Measurements from ENCODE around the gene ZBTB20.
A peak's percentile ranks its signal among the peaks of the same experiment; 100 is the strongest.

Gene ZBTB20

DNA sequence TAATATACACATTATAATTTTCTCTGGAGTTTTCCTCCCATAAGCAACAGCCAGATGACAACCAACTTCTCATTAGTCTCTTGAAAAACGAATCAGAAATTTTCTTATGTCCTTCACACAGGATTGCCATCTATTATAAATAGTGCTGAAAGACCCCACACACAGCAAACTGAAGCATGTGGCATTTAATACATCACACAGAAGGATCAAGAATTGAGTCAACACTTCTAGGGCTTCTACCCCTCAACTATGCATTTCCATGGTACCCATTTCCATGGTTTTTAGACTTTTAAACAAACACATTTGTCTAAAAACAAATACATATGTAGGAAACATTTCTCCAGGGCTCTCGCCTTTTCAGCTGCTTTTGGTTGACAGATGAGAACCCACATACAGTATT is 282.1 kb downstream of the ZBTB20 start:
- DNase-seq: no peak

DNA sequence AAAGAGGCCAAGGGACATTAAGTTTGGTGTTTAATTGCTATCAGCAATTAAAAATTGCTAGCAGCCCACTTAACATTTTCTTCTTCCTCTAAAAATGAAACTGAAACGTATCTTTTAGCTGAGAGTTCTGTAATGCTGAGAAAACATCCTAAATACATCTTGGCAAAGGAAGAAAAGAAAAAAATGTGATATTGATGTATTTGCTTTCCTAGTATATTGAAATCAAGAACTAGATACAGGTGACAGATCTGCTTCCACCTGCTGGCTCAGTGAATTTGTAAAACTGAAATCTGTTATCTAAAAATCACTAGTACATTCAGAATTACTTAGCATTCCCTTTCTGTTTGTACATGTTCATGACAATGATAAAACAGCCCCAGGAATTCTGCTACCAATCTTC is 283.2 kb downstream of the ZBTB20 start:
- DNase-seq: no peak

DNA sequence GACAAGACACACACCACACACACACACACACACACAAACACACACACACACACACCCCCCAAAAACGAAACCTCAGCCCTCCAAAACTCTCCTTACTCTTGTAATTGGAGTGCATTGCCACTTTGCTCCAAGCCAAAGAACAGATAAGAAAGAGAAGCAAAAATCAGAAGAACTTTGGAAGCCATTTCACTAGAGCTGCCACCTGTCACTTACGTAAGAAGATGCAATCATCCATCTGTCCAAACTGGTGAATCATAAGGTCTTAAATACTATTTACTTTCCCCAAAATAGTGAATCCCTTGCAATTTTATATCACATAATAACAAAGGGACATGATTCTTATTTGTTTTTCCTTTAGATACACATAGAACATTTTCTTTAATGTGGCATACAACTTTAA is 285.4 kb downstream of the ZBTB20 start:
- no peak for DNase-seq

DNA sequence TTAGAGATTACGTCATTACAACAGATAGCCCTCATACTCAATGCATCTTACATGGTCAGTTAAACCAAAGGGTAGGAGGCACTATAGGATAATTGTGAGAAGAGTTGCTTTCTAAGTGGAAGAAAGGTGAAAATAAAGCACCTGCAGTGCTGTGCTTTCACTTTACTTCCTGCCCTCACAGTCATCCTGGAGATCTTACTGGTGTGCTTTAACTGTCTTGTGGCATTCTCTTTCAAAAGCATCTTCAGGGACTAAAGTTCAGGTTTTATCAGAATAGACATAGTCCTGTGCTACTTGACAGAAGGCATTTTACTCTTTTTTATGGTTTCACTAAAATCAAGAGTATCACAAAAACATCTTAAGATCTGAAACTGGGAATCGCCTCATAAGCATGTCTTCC is 286.6 kb downstream of the ZBTB20 start:
- no peak for DNase-seq

DNA sequence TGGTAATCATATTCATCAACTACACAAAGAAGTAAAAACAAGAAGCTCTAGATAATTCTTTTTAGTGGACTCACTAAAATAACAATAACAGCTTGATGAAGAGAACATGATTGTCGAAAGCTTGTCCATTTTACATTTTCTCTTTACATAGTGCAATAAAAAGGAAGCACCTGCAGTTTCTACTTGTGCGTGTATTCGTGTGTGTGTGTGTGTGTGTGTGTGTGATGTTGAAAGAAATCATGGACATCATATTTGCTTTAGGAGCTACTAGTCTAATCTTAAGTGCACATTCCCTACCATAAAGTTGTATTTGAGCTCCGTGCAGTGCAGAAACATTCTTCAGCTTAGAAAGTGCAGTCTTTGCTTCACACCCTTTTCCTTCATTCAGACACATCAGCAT is 288.8 kb downstream of the ZBTB20 start:
- no peak for DNase-seq

DNA sequence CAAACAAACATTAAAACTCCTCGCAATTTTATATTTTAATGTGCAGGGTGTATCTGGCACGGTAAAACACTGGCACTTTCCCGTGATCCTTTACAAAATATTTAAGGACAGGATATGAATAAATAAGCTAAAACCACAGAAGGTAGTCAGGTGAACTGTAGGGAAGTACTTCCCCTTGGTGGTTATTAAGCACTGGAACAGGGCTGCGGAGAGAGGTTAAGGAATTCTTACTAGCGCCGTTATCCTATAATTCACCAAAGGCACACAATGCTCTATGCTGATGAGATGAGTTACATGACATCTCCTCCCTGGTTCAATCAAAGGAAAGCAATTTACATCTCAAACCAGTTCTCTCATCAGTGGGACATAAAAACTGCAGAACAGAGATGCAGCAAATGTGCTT is 289.8 kb downstream of the ZBTB20 start:
- no peak for DNase-seq

DNA sequence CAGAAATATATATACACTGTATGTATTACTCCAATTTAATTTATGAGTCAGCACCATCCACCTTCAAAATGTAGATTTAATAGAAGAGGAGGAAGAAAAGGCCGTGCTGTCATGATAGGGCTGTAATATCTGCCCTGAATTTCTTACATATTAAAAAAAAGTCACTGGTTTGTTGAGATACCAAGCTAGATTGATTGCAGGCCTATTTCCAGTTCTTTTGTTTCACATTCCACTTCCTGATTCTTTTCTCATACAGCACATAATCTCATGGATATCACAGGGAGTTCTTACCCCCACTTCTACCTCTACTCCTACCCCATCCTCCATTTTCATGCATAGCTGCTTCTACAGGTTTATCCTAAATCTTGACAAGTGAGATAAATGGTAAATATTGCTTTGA is 290.3 kb downstream of the ZBTB20 start:
- DNase-seq: no peak

DNA sequence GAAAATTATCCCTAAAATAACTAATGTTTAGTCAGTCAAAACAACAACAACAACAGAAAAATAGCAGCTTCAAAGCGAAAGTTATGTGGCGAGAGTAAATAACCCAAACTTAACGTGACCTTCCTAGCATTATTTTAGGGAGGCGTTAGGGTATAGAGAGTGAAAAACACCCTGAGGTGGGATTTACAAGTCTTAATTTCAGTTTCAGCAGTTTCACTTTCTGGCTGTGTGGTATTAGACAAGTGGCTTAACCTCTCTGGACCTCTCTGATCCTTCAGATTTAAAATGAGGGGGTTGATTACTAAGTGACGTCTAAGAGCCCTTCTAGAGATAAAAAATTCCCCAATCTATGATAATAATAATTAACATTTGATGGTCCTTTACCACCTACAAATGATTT is 291.2 kb downstream of the ZBTB20 start:
- no peak for DNase-seq

DNA sequence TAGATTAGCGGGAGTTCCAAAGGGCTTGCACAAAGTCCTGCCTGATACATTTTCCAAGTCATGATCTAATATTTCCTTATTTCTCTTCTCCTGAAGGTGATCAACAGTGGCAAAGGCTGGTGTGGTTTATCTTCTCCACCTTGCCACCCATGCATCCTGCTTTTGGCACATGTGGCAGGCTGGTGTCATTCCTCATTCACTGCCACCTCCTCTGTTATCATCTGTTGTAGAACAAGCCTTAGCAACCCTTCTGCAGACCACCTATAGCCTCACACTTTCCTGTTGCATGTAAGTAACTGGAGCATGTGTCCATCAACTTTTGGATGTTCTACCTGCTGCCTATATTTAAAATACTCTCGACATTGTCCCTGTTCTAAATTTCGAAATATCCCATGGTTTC is 294.1 kb downstream of the ZBTB20 start:
- DNase-seq: no peak

DNA sequence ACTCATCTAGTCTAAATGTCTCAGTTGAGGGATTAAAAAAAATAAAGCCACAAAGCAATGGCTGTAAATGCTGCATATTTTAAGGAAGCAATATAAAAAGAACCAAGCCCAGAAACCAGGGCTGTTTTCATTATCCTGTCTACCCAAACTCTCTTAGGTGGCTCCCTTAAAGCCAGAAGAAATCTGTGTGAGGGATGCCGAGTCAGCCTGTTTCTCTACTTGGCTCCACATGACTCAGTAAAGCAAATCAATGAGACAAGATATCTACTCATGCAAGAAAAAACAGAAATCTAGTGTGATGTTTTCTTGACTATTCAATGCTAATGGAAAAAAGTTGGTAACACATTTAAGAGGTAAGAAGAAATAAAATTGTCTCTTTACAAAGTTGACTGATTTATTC is 296.2 kb downstream of the ZBTB20 start:
- DNase-seq: no peak

DNA sequence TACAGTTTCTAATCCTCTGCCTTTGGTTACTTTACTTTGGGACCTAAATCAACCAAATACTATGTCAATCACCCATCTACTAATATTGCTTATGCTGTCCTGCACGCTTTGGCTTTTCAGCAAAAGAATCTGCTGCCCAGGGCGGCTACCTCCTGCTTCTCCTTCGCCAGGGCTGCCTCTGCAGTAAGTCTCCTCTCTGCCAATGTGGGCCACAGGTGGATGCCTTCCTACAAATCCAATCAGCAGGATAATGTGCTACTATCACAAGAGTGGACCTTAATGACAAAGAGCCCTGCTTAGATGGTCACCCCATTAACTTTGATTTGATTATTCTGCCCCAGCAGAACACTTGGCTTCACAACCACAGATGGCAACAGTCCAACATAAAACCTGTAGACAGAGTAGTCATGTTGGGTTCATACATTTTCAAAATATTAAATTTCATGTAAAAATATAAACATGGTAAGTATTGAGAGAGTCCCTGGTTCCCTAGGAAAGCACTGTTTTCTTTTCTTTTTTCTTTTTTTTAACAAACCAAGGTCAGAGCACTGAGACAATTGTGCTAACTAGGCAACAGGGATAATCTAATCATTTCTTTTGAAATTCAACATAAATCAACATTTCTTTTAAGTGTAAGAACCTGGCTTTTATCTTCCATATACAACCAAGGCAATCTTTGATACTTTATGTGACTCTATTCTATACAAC is 298.3 kb downstream of the ZBTB20 start:
- no peak for DNase-seq

DNA sequence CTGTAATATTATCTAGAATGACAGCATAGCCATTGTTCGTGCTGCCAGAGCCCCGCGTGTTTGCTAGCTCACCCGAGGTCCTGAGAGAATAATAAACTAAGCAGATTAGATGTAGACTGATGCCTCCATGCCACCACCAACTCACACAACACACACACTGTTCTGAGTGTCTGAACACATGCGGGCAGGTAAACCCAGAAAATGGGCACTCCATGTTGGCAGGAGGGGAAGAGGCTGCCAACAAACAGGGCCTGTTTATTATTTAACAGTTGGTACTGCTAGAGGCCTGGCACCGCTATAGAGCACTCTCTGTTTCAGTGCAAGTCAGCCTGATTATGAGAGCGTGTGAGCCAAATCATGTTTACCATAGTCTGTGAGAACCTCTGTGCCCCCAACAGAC is 299.0 kb downstream of the ZBTB20 start:
- DNase-seq: no peak

DNA sequence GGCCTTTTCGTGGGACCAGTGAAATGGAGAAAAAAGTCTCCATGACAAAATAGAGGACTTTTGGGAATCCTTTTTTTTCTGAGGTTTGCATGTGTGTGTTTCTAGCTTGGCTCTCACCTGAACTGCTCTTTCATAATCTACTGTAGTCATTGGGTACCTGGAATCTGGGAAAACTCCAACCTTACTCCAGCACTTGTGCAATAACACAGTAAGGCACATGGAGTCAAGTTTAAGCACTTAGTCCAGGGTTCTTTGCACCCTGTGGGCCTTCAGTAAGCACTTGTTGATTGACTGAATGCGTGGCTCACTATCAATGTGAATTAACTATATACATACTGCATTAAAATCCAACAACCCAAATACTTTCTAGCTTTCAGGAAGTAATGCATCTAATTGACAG is 299.5 kb downstream of the ZBTB20 start:
- DNase-seq: no peak

DNA sequence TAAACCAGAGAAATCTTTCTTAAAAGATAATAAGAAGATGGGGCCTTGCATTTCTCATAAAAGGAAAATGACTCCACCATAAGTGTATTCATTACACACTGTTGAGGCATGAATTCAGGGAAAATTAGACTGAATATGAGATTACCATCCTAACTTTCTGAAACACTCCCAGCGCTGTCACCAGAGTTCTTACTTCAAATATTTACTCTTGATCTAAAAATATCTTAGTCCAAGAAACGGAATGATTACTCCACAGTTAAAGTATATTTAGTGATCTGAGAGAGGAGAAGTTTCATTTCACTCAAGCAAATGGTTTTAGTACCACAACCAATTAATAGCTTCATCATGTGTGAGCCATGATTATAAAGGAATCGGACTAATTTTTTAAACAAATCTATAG is 300.3 kb downstream of the ZBTB20 start:
- DNase-seq: no peak

DNA sequence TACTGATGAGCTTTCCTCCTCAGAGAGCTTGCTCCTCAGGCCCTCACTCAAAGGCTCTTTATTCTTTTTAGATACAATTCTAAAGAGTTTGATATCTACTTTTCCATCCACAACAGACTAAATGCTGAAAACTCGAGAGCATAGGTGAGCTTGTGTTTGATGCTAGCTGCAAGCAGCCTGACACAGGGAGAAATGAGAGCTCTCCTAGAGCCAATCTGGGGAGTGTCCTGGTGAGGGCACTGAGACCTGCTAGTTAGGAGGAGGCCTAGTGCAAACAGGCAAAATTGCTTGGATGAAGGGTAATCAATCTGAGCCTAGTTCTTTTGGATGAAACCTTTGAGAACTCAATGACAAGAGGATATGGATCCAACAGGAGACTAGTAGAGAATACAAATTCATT is 300.8 kb downstream of the ZBTB20 start:
- DNase-seq: no peak

DNA sequence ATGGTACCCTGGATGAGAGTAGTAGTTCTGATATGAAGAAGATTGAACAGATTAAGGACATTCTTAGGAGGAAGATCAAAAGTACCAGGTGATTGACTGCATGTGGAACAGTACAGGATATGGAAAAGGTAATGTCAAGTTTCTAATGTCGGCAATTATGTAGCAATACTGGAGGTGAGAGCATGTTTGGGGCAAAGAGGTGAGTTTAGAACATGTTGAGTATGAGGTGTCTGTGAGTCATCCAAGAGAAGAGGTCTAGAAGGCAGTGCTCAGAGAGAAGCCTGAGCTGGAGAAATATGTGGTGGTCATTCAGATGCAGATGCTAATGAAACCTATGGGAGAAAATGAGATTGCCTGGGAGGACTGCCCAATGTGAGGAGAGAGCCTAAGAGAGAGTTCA is 305.6 kb downstream of the ZBTB20 start:
- DNase-seq: no peak

DNA sequence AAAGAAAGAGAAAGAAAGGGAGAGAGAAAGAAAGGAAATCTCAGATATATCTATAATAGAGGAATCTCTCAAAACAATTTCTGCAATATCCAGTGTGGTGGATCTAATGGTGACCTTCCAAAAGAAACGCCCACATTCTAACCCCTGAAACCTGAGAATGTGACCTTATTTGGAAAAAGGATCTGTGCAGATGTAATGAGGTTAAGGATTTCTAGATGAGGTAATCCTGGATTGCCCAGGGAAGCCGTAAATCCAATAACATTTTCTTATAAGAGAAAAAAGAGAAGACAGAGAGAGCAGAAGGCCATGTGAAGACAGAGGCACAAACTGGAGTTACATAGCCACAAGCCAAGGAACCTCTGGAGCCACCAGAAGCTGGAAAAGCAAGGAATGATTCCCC is 307.6 kb downstream of the ZBTB20 start:
- no peak for DNase-seq

DNA sequence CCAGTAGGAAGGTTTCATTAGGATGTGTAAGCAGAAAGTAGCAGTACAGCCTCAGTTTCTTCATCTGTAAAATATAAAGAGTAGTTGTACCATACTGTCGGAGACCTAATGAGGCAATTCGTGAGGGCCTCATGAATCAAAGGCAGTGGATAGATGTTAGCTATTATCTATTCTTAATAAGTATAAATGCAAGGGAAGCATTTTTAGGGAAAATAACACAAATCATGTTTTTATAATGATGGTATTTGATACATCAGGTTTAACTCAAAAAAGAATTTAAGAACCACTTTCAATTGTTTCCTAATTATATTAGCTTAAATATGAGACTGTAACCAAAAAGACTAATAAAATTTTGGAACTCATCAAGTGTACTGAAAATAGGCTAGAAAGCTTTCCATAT is 309.1 kb downstream of the ZBTB20 start:
- DNase-seq: no peak

DNA sequence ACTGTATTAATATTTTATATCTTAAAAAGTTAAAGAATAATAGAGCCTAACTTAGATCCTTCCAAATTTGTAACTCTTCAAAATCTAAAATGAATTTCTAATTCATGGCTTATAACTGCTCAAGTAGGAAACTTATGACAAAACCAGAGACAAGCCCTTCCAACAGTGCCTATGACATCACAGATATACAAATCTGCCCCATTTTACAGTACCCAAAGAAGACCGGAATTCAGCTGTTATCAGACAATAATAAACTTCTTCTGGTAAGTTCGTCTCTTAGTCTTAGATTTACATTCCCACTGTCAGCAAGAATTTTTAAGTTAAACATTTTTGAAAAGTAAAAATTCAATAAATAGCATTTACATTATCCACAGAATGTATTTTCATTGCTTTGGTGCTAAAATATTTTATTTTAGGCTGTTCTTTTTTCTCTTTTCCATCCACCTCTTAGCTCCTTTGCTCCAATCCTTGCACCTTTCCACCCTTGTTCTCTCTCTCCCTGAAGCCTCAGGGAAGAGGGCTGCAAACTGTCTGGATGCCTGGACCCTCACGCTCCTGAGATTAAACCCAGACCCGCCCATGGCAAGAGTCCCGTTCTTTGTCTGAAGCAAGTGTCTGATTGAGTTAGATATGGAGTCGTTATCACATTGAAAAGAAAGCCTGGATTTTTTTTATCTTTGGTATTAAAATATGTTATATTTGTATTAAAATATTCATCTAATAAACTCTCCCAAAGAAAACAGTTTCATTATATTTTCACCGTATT is 312.7 kb downstream of the ZBTB20 start:
- no peak for DNase-seq

DNA sequence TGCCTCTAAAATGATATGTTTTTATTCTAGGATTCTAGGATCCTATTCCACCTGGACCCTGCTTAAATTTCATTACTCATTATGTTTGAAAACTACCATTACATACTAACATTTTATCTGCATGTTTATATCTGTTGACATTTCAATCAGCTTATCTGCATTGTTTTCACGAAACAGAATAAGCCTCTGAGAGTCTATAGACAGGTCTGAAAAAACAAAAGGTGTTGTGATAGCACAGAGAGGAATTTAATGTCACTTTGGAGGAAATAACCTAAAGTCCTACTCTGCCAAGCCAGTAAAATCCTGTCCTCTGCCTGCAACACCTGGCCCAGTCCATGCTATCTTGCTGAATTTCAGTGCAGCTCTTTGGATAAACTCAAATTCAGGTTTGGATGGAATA is 315.2 kb downstream of the ZBTB20 start:
- DNase-seq: no peak

DNA sequence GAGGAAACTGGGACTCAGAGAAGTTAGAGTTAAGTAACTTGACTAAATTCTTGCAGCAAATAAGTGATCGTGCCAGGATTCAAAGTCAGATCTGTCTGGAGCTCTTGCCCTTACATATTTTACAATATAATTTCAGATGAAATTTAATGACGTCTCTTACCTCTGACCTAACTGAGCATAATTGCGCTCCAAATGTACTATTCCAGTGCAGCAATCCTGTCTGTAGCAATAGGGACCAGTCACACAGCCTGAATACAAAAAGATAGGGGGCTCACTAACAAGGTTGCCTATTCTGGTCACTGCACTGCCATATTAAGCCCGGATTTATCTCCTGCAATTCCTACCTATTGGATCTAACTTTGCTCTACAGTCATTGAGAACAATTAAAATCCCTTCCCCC is 316.4 kb downstream of the ZBTB20 start:
- no peak for DNase-seq

DNA sequence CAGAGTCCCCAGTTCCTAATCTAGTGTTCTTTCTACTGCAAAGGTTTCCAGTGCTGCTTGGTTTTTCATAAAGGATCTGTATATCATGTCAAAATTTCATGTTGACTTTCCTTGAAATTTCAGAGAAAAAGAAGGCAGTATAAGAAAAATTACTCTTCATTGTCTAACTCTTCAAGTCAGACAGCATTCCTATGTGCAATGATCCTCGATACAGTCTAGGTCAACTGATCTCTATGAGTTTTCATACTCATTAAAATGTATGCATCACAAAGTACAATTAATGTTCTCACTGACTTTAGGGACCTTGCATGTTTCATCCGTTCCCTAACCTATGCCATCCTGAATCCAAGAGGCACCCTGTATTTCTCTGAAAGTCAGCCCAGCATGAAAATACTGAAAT is 317.3 kb downstream of the ZBTB20 start:
- no peak for DNase-seq

DNA sequence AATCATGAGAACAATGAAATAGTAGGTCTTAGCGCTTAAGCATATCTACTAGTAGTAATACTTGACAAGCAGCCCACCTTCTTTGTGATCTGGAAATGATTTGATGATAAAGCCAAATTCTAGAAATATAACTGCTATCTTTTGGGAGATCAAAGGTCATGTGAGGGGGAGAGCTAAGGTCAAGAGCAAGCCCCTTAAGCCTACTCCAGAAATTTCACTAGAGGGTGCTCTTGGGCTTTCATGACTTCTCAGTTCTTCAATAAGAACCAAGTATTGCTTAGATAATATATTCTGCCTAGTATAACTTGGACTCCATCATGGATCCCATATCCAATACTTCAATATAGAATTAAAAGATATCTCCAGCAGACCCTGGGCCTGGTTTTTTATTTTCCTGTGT is 319.6 kb downstream of the ZBTB20 start:
- peak; percentile 22 for DNase-seq

DNA sequence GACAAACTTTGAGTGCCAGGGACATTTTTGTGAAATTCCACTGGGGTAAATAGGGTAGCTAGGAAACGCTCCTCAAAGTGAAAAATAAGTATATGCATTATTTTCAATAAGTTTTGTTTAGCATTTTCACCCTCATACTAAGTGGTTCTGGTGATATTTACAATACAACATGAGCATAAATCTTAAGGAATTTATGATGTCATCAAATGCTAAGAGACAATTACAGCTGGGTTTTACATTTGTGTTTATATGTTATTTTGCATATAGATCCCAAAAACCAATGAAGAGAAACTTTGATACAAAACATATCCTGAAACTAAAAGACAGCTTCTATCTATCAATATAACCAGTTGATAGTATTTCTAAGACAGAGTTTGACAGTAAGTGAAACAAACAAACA is 323.1 kb downstream of the ZBTB20 start:
- DNase-seq: no peak

DNA sequence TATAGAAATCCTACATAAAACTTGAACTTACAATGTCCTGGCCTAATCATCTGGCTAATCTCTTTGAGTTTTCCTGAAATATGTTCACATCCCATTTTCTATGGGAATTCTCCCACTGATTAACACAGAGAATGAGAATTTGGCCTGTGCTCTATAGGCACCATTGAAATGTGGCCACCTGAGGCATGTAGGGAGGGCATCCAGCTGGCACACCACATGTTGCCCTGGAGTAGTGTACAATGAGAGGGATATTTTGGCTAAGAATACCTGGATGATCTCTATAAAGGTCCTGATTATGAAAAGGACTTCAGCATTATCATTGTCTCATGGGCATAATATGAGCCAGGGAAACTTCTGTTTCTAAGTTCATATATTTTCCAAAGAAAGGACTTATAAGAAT is 324.0 kb downstream of the ZBTB20 start:
- DNase-seq: no peak

Measured in KG1 (cell line).